Measurements from ENCODE around the gene XK. TPM values are rescaled to one million over a fixed set of nuclear protein-coding genes. Genes with fewer than 3 reads are reported as not detected.

The XK gene
- total and polyA plus RNA-seq, 2 experiments from 2014 or later = 1.2 to 3.5 TPM

DNA sequence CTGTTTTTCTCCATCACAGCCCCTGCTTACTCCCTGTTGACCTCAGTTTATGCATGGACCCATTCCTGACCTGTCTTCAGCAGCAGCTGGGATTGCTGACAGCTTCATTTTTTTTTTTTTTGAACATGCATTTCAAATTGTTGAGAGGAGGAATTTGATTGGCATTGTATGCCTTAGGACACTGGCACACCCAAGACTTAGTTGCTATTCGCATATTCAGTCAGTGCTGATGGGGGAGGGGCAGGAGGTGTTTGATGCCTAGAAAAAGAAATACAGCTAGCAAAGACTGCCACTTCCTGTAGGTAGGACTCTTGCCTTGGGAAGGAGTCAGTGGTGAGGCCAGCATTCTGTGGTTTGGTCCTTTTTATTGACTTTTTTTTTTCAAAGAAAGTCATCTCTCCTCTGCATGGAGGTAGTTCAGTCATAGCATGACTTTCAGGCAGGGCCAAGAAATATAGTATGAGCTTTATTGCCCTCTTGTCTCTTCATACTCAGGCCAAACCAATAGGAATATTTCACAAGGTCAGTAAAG, 33.6 kb upstream of the XK start:
- Histone ChIP-seq H4K20me1 (ENCODE audit: insufficient read depth, poor library complexity, severe bottlenecking) (no peaks in the 10 kb centered on the region), H3K79me2 (no peaks in the 10 kb centered on the region), H3K4me2 (no peak overlapping the region), H3K9me3 (ENCODE audit: low read depth) (no peaks in the 10 kb centered on the region), H3K27me3 (no peaks in the 10 kb centered on the region), H3K4me1 (ENCODE audit: insufficient read depth) (no peaks in the 10 kb centered on the region), H2AFZ (no peak overlapping the region), H3K9me2 (replicated peaks; ENCODE audit: insufficient read depth) (no peaks in the 10 kb centered on the region), H3K36me3 (replicated peaks; ENCODE audit: insufficient read depth, low read depth) (no peaks in the 10 kb centered on the region), H3K27ac (no peak overlapping the region), H3K4me3 (no peak overlapping the region)
- TF ChIP-seq, protein P1, sequence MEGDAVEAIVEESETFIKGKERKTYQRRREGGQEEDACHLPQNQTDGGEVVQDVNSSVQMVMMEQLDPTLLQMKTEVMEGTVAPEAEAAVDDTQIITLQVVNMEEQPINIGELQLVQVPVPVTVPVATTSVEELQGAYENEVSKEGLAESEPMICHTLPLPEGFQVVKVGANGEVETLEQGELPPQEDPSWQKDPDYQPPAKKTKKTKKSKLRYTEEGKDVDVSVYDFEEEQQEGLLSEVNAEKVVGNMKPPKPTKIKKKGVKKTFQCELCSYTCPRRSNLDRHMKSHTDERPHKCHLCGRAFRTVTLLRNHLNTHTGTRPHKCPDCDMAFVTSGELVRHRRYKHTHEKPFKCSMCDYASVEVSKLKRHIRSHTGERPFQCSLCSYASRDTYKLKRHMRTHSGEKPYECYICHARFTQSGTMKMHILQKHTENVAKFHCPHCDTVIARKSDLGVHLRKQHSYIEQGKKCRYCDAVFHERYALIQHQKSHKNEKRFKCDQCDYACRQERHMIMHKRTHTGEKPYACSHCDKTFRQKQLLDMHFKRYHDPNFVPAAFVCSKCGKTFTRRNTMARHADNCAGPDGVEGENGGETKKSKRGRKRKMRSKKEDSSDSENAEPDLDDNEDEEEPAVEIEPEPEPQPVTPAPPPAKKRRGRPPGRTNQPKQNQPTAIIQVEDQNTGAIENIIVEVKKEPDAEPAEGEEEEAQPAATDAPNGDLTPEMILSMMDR (IDR thresholded peaks at IDR 0.05; ENCODE audit: poor library complexity) = no peak
- TF ChIP-seq EZH2phosphoT487 (IDR thresholded peaks at IDR 0.05; ENCODE audit: low read depth, severe bottlenecking, unreplicated experiment) (no peak), EZH2 (IDR thresholded peaks at IDR 0.05; ENCODE audit: borderline replicate concordance) (no peak)
- DNase-seq (ENCODE audit: low spot score) = no peak
- WGBS (ENCODE audit: low lambda C conversion rate, missing lambda C conversion rate) = 65% methylated on average over 1 of the region's 1 CpG

DNA sequence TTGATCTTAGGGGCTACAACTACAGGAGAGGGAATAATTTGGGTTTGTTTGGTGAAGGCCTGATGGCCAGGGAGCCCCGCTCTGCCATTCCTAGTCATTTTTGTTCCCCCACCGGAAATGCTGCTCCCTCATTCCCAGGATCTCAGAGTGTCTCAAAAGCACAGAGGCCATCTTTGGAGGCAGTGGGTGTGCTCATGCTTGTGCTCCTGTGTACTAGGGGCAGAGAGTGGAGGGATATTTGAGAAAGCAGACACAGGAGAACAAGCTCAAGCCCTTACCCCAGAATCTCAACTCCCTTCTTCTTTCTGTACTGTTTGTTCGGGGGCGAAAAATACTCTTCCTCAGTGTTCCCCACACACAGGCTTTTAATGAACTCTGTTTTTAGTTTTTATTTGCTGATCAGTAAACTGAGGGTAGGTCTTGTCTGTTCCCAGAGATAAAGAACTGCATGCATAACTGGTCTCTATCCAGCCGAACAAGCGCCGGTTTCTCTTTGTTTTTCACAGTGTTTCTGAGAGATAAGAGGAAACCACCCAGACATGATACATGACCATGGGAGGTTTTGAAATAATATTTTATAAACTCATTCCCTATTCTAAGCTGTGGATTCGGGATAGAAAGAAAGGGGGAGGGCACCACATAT, 32.9 kb upstream of the XK start:
- H3K79me2 ChIP-seq = no peaks in the 10 kb centered on the region
- no peak overlapping the region for H2AFZ ChIP-seq
- TF ChIP-seq EZH2phosphoT487 (IDR thresholded peaks at IDR 0.05; ENCODE audit: low read depth, severe bottlenecking, unreplicated experiment) = no peak
- TF ChIP-seq EZH2 (IDR thresholded peaks at IDR 0.05; ENCODE audit: borderline replicate concordance) = no peak
- TF ChIP-seq, protein P1 (IDR thresholded peaks at IDR 0.05; ENCODE audit: poor library complexity) = no peak
- H3K27me3 ChIP-seq = no peaks in the 10 kb centered on the region
- no peaks in the 10 kb centered on the region for H3K9me3 ChIP-seq (ENCODE audit: low read depth)
- H3K4me2 ChIP-seq = no peak overlapping the region
- no peak overlapping the region for H3K27ac ChIP-seq
- no peak for DNase-seq (ENCODE audit: low spot score)
- H3K4me3 ChIP-seq = no peak overlapping the region
- H4K20me1 ChIP-seq (ENCODE audit: insufficient read depth, poor library complexity, severe bottlenecking) = no peaks in the 10 kb centered on the region
- 81% methylated on average over 8 of the region's 8 CpGs for WGBS (ENCODE audit: low lambda C conversion rate, missing lambda C conversion rate)
- H3K36me3 ChIP-seq (replicated peaks; ENCODE audit: insufficient read depth, low read depth) = no peaks in the 10 kb centered on the region
- H3K9me2 ChIP-seq (replicated peaks; ENCODE audit: insufficient read depth) = no peaks in the 10 kb centered on the region
- H3K4me1 ChIP-seq (ENCODE audit: insufficient read depth) = no peaks in the 10 kb centered on the region

DNA sequence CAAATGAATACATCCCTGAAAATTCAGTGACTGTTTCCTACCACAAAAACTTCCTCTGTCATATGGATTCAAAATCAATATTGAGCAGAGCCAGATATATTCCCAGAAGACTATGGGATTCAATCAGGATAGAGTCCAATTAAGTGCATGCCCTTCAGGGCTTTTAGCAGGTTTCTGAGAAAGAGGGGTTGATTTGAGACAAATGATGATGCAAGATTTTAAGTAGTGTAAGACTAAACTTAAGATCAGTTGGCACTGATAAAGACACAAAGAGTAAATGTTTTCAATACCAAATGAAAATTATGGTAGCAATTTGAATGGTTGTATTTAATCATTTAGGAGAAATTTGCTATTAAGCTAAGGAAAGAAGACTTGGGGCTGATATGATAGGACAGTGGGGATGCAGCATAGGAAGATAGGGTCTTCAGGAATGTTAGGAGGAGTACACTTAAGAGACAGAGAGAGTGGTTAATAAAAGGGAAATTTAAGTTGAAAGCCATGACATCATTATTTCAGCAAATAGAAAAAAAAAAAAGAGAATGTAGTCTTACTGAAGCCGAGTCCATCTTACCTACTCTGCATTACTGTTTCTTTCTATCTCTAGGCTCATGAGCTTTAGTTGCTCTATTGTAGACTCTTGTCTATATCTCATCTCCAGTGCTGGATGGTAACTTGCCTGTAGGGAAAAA, 32.0 kb upstream of the XK start:
- no peak overlapping the region for H3K27ac ChIP-seq
- no peaks in the 10 kb centered on the region for H3K27me3 ChIP-seq
- no peaks in the 10 kb centered on the region for H3K9me2 ChIP-seq (replicated peaks; ENCODE audit: insufficient read depth)
- H3K4me3 ChIP-seq = no peak overlapping the region
- H4K20me1 ChIP-seq (ENCODE audit: insufficient read depth, poor library complexity, severe bottlenecking) = no peaks in the 10 kb centered on the region
- no peaks in the 10 kb centered on the region for H3K4me1 ChIP-seq (ENCODE audit: insufficient read depth)
- WGBS (ENCODE audit: low lambda C conversion rate, missing lambda C conversion rate) = 94% methylated on average over 1 of the region's 1 CpG
- no peak overlapping the region for H3K4me2 ChIP-seq
- TF ChIP-seq EZH2 (IDR thresholded peaks at IDR 0.05; ENCODE audit: borderline replicate concordance) = no peak
- no peak for TF ChIP-seq EZH2phosphoT487 (IDR thresholded peaks at IDR 0.05; ENCODE audit: low read depth, severe bottlenecking, unreplicated experiment)
- TF ChIP-seq, protein P1 (IDR thresholded peaks at IDR 0.05; ENCODE audit: poor library complexity) = no peak
- no peaks in the 10 kb centered on the region for H3K79me2 ChIP-seq
- no peaks in the 10 kb centered on the region for H3K9me3 ChIP-seq (ENCODE audit: low read depth)
- H3K36me3 ChIP-seq (replicated peaks; ENCODE audit: insufficient read depth, low read depth) = no peaks in the 10 kb centered on the region
- H2AFZ ChIP-seq = no peak overlapping the region
- DNase-seq (ENCODE audit: low spot score) = no peak

Measured in hepatocyte (in vitro differentiated cells).